ENCODE data around the gene ST14.
"Not testable (repeated sequence)": the region's sequence is repeated elsewhere in the genome, so short reads cannot be mapped to it uniquely, and the experiment has no call there.

Gene ST14

DNA sequence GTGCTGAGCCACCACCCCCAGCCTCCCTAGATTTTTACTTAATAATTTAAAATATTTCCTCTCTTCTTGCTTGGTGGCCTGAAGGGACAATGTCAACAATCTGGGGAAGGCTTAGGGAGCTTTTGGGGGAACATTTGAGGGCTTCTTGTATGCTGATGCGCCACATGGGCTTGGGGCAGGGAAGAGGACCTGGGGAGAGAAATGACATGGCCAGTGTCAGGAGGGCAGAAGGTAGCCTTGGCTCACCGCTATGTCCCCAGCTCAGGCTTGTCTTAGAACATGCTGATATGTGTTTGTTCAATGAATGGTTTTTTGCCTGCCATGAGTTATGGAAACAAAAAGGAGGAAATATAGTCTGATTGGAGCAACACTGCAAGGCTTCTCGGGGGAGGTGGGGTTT lies 51.6 kb downstream of the ST14 start:
- no peak for DNase-seq

DNA sequence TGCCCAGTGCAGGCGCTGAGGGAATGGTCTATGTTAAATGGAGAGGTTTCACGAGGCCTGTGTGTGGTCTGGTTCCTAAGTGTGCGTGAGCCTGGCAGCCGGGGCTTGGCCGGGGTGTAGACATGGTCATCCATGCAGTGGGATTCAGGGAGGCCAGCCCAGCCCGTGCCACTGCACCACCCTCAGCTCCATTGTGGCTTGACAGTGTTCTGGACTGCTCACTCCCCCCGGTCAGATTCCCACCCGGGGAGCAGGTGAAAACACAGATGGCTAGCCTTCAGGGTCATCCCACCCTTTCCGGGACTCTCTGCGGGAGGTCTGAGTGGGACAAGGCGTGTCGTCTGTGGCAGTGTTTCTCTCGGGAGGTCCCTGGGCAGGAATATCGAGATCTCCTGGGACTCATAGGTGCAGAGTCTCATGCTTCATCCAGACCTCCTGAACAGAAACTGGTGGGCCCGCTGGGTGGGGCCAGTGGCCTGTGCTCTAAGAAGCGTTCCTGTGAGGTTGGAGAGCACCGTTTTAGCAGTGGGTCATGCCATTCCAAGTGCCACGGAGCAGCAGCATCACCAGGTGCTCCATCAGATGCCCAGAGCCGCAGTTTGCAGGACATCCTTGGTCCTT lies 52.3 kb downstream of the ST14 start:
- no peak for DNase-seq

DNA sequence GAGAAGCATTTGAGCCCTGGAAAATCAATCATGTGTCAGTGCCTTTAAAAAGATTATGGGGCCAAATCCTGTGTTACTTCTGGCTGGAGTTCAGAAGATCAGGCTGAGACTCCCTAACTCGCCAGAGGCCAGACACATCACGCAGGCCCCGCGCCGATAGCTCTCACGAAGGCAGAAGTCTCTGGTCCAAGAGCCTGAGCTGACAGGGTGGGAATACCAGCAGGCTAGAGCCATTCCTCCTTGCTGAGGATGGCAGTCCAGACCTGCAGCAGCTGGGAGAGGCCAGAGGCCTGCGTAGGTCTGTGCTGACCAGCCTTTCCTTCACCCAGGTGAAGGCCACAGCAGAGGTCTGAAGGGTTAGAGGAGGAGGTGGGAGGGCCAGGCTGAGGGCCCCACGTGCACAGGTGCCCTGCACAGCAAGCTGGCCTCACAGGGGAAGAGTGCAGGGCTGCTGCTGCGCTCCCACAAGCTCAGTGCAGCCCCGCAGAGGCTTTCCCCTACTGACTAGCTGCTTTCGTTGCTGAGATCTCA lies 52.9 kb downstream of the ST14 start:
- DNase-seq, result no peak

DNA sequence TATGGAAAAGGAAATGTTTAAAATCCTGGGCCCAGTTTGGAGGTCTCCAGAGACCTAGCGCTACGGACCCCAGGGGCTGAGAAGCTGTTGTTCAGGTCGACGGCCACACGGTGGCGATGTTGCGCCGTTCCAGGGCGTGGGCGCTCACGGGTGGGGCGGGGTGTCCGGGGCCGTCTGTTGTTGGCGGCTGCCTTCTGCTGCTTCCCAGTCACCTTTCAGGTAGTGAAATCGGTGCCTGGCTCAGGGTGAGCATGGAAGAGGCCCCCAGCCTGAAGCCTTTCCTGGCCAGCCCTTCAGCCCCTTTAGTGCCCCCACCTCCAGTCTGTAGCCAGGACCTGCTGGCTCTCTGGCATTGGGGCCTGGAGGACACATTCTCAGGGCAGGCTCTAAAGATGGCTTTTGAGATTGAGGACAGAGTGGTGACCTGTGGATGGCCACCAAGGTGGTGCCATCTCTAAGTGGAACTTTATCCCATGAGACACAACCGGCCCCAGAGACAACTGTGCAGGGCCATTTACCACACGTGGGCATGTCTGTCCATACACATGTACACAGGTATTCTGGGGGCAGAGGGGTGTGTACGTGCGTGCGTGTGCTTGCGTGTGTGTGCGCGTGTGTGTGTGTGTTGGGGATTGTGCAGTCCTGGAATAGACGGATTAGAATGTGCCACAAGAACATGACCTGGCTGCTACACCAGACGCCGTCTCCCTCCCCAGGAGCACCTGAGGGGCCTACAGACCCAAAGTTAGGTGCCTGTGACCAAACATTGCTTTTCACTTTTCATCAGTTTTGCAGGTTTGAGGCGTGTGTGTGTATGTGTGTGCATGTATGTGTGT lies 53.8 kb downstream of the ST14 start:
- peak; percentile 35 for DNase-seq

DNA sequence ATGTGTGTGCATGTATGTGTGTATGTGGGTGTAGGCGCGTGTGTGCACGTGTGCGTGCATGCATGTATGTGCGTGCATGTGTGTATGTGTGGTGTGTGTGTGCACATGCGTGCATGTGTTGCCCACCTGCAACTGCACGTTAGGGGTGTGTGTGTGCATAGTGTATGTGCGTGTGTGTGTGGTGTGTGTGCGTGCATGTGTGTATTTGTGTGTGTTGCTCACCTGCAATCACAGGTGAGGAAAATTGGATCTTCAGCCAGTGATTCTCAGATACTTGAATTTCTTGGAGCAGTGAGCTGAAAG lies 54.3 kb downstream of the ST14 start:
- DNase-seq, result no peak

DNA sequence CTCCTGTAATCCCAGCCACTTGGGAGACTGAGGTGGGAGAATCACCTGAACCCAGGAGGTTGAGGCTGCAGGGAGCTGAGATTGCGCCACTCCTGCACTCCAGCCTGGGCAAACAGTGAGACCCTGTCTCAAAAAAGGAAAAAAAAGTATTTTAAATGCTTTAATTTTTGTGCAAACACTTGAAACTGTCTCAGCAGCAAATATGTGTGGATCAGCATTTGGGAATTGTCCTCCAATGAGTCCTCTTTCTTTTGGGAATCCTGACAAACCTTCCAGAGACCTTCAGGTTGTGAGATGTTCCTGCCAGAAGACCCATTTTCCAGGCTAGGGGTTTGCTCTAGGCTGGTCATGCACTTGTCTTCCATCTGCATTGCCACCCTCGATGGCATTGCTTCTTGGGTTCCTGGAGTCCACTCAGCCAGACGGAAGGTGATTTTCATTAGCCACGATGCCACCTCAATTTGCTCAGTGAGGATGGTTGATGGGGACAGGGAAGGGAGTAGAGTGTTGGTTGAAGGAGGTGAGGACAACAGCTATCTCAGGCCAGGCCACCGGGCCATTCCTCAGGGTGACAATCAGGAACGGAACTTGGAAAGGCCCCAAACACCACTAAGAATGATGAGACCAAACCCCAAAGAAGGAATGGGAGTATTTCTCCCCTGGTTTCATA lies 55.4 kb downstream of the ST14 start:
- no peak for DNase-seq

DNA sequence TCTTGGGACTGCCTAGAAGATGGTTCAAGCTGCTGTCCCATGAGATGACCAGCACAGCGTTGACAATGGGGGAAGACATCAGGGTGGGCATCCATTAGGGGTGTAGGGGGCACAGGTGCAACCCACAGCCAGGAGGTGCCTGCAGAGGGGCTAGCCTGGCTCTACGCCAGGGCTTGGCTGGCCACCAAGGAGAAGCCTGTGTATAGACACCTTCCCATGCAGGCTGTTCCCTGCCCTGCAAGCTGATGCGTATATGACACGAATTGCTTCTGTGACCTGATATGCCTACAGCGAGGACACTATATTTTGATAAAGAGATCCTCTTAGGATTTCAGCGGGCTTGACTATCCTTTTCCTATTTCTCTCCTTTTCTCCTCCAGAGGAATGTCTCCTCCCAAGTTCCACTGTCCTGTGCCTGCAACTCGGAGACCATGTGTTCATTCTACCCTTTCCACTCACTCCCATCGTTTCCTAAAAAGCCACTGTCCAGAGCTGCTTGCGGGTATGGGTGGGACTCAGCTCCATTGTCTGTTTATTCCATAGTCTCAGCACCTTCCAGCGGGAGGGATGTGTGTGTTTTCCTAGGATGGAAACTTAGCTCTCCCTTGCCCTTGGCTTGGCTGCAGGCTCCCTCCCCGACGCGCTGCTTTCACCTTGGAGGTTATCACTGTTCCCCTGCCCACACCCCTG lies 56.1 kb downstream of the ST14 start:
- no peak for DNase-seq

DNA sequence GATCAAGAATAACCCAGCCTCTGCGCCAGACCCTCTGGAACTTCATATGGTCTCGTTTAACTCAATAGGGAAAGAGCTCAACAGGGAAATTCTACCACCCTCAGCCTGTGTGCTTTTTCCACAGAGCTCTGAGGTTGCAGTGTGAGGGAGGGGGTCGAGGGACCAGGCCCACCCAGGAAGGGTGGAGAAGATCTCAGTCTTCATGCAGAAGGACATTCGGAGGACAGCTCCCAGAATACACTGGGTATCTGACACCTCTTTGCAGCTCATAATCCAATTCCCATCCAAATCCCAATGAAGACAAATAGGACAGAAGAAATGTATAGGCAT lies 56.6 kb downstream of the ST14 start:
- DNase-seq, result no peak

DNA sequence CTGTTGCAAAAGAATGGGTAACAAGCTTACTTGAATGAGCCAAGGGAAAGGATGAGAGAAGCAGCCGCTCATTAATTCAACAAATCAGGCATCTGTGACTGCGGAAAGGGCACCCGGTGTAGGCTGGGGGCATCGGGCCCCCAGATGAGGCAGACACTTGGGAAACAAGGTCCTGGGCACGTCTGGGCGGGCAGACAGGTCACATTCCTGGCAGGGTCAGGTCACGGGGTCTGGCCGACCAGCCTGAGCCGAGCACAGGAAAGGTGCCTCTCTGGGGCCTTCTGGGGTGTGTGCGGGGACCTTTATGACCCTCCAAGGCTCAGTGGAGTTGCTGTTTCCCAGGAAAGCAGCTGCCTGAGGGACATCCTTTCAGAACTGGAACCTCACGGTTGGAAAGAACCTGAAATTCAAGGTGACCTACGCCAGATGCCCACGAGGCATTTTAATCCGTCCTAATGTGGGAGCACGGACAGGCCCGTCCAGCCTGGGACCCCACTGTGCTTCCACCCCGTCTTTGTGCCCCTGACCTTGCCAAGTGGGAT lies 57.1 kb downstream of the ST14 start:
- DNase-seq, result no peak

DNA sequence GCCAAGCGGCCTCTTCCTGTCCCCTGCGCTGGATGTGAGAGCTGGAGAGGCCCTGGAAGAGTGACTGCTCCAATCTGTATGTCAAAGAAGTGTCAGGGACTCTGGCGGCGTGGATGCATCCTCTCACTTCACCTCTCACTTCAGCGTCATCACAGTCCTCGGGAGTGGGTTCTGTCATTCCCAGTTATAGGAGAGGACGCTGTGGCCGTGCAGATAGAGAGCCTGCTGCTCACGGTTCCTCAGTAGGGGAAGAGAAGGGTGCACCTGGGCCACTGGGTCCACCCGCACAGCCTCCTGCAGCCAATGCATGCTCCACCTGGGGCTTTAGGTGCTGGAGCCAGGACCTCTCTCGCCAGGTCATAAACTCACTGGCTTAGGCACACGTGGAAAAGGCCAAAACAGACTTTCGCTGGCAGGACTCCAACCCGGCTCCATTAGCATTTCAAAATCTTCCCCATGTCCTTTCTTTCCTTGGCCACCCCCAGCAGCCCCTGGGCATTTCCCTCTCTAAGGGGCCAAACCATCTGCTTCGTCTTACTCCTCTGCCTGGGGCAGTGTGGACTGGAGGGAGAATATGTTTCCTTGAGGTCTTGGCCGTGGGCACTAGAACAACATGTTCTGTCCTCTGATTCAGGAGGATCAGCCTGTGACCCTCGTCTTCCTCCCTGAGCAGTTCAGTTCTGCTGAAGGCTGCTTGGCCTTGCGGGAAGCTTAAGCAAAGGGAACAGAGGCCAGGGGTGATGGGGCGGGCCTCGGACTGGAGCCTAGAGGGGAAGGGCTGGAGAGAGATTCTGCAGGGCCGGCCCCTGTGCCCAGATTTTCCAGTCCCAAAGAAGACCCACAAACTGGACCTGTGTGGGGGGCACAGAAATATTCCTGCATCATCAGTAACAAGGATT lies 57.8 kb downstream of the ST14 start:
- no peak for DNase-seq

DNA sequence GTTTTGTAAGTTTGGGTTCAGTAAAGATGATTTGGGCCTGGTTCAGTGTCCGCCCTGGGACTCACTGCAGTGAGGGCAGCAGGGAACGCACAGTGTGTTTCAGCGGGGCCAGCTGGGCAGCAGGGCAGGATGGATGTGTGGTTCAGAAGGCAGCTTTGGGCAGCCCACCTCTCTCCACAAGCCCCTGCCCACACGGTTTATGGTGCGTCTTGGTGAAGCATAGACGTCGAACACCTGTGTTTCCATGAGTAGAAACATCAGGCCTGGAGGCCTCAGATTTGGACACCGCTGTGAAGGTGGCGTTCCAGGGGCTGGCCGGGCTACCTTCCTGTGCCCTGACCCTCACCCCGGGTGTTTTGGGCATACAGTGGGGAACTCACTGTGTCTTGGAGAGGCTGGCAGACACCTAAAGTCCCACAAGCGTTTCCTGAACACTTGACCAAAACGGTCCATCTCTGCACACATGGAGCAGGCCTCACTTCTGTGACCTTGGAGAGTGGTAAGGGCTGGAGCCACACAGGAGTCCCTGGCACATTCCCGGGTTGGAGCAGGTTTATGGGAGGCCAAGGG lies 59.0 kb downstream of the ST14 start:
- DNase-seq, result no peak

DNA sequence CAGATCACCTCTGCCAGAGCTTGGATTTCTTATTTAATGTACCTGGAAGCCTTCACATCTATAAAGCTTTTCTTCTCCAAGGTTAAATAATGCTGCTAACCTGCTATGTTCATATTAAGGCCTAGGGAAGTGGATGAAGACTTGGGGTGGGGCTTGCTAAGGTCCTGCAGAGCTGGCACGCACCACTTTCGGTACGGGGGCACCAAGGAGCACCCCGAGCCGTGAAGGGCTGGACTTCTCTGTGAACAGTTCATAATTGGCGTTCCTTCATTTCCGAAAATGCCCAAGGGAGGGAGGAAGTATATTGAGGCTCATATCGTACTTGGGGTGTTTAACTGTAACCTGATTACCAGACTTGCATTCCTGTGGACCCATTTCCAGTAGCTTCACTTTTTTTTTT lies 59.6 kb downstream of the ST14 start:
- no peak for DNase-seq

DNA sequence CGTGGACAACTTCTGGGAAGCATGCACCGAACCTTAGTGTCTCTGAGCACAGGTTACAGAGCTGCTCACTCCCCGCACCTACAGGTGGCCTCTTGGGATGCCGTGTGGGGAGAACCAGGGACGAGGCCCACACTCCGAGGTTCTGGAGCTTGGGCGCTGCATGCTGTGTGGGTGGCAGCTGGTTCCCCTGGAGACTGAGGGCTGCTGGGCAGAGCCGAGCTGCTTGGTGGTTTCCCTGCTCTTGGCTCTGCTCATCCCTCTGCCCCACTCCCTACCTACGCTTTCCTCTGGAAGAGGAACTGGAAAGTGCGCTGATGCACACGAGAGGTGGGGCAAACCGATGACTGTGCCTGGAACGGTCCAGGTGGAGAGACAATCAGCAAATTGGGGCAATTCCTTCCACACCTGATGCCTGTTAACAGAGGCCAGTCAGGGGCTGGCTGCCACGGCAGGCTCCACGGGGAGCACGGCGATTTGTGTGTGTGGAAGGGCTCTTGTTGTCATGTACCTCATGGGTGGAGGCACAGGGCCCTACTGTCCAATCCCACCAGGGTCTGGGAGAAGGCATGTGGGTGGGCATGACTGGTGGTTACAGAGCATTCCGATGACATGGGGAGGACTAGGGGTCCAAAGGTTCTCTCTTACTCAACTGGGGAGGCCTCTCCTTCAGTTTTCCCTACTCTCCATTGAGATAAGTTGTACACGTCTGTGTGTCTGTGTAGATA lies 60.9 kb downstream of the ST14 start:
- no peak for DNase-seq

DNA sequence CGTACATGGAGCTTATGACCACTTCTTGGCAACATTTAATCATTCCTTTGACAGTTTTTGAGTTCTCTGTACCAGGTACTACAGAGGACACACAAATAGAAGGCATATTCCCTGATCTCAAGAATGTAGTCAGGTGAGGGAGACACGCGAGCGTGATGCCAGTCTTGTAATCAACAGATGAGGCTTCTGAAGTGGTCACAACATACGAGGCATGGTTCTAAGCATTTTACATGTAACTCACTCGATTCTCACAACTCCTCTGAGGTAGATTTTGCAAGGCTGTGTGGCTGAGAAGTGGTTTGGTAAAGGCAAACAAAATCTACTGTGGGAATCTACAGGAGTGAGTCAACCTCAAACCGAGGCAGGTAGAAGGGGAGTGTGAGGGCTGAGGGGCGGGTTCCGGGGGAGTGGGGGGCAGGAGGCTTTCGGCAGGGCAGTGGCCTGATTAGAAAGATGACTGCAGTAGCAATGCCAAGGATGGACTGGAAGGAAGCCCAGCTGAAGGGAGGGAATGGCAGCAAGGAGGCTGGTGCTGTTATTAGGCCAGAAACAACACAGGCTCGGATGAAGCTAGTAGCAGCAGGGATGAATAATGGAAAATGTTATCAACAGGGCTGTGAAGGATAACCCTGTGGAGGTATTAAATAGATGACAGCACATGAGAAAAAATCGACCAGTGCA lies 63.8 kb downstream of the ST14 start:
- DNase-seq, result no peak

DNA sequence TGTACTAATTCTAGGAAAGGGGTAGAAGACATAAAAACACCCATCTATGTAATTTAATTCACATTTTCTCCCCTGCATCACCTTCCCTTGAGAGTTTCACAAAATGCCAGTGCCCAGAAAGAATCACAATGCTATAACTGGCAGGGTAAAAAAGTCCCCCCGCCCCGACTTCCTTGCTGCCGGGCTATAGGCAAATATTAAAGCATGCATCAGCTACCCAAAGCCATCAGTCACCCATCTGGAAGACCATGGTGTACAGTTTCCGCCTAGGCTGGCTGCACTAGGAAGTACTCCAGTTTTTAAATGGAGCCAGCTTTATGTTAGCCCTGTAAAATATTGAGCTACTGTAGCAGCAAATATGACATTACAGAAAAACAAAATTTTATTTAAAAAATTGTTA lies 67.8 kb downstream of the ST14 start:
- no peak for DNase-seq

DNA sequence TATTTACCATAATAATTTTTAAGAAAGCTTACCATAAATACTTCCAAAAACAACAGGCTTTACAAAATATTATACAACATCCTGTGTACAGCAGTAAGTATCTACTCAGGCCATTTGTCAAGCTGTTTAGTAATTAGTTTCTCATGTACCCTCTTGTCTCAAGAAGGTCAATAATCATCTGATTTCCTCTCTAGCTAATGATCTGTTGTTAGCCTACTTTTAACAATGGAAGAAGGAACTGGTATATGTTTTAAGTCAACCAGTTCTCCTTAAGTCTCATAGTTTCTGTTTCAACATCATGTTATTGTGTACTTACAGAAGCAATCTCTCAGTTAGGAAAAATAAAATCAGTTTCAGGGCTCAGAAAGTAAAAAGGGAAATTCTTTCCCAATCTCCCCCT lies 73.9 kb downstream of the ST14 start:
- not testable (repeated sequence) for DNase-seq

DNA sequence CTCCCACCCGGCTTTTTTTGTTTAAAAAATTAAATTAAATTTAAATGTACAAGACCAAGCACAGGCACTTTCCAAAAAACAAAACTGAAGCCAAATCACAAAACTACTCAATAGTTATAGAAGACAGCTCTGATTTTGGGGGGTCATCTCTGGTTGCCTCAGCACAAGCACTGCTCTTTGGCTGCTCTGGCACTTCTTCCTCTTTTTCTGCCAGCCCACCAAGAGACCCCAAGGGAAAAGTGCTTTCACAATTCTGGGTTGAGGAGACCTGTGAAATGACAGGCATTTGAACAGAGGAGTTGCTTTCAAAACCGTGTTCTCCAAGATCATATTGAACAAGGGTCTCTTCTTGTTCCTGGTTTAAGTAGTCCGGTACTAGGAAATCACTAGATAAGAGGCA lies 74.3 kb downstream of the ST14 start:
- DNase-seq, result not testable (repeated sequence)

DNA sequence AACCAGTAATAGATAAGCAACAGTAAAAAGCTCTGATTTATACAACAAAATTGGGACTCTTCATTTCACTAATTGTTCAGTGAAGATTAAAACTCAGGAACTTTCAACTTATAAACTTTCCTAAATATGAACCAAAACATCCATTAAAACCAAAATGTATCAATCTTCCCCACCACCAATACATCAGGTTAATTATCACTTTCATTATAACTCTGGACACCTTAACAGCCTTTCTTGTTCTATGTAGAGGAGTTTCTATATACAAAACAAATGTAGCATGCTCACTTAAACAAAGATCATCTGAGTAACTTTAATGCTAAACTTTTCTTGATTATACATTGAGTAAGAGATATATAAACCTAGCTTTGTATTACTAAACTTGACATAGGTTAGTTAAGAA lies 74.7 kb downstream of the ST14 start:
- DNase-seq, result no peak

DNA sequence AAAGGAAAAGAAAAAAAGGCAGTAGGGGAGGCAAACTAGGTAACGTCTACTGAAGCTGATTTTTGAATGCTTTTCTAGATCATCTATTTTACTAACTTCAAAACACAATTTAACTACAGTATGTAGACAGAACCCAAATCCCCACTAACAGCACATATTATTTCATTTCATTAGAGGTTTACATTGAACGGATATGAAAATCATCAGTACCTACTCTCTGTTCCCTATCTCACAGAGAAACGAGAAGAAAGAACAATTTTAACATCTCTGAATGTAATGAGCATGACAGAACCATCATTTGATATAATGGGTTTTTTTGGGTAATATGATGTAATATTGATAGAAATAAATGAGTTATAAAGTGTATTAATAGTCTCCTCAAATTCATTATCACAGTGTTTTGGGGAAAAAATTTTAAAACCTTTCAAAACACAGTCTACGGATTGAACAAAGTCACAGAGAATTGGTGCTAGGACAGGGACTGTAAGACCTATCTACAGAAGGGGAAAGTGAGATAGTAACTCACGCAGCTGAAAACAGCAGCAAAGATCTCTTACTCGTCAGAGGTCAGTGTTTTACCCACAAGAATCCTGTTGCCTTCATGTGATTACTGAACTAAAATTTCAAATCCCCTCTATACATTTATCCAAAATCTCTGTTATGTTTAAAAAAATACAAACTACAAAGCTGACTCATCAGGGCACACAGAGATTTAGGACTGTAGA lies 77.9 kb downstream of the ST14 start:
- no peak for DNase-seq

DNA sequence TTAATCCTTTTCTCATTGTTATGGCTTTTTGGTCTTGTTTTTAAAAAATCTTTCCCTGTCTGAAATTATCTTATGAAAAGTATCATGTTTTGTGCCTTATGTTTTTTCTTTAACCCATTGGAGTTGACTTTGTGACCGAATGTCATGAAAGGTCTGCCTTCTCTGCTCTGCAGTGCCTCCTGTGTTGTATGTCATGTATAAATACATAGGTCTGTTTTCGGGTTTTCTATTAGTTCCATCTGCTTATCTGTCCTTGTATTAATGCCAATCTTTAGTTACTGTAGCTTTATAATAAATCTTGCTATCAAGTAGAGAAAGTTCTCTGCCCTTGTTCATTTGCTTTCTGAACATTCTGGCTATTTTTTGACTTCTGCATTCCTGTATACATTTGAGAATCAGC lies 82.1 kb downstream of the ST14 start:
- DNase-seq, result no peak

Data from COR-L47 (cell line).